DND-41 (cell line): ENCODE results near the gene CCDC85C.

Source experiments
- ATAC-seq: fragments of 200-7000 bp; cut with Tn5 transposase; 3 replicates; pipeline ENCODE4 v1.9.1; 2021; ENCODE audit warnings: low read depth; ENCODE audit not compliant: insufficient read depth
- DNase-seq: peaks from one replicate; pipeline ENCODE4 v3.0.0-alpha.2; 2020
- H2AFZ ChIP-seq: 2 replicates; pipeline ENCODE4 v1.6.0; 2012; ENCODE audit warnings: low read depth, low read length
- H3K27ac ChIP-seq: 2 replicates; pipeline ENCODE4 v1.5.1; 2012; ENCODE audit warnings: low read length, inconsistent platforms
- H3K27me3 ChIP-seq: fragments of 200-600 bp; sonication (generic); 2 replicates; pipeline ENCODE4 v1.6.0; 2012; ENCODE audit warnings: low read length, mild to moderate bottlenecking, inconsistent platforms; ENCODE audit not compliant: insufficient read depth, poor library complexity
- H3K36me3 ChIP-seq: 2 replicates; pipeline ENCODE4 v1.5.1; 2012; ENCODE audit warnings: low read length, inconsistent platforms; ENCODE audit not compliant: insufficient read depth
- H3K4me1 ChIP-seq: 2 replicates; pipeline ENCODE4 v1.5.1; 2012; ENCODE audit warnings: mild to moderate bottlenecking, low read length; ENCODE audit not compliant: insufficient read depth
- H3K4me2 ChIP-seq: 2 replicates; pipeline ENCODE4 v1.6.0; 2012; ENCODE audit warnings: mild to moderate bottlenecking, moderate library complexity, low read length, inconsistent platforms; ENCODE audit not compliant: insufficient read depth
- H3K4me3 ChIP-seq, 2 experiments: fragments of 200-600 bp in 1 of 2; shearing (Covaris generic) in 1 of 2; 2 replicates each; pipeline ENCODE4 v1.5.1; 2012 to 2016; ENCODE audit warnings: inconsistent platforms in 2 of 2, low read length in 2 of 2, mild to moderate bottlenecking in 2 of 2, low read depth in 1 of 2, moderate library complexity in 1 of 2
- H3K79me2 ChIP-seq: 2 replicates; pipeline ENCODE4 v1.6.0; 2012; ENCODE audit warnings: low read length, inconsistent platforms; ENCODE audit not compliant: insufficient read depth
- H3K9ac ChIP-seq: 2 replicates; pipeline ENCODE4 v1.6.0; 2012; ENCODE audit warnings: low read depth, mild to moderate bottlenecking, inconsistent platforms, low read length, moderate library complexity
- H3K9me3 ChIP-seq: 2 replicates; pipeline ENCODE4 v1.5.1; 2012; ENCODE audit warnings: low read length, moderate library complexity, mild to moderate bottlenecking, inconsistent platforms; ENCODE audit not compliant: insufficient read depth, severe bottlenecking
- H4K20me1 ChIP-seq: 2 replicates; pipeline ENCODE4 v1.6.0; 2012; ENCODE audit warnings: low read length; ENCODE audit not compliant: insufficient read depth
- CTCF ChIP-seq: IDR thresholded peaks from 2 replicates; pipeline ENCODE4 v1.5.1; 2012; ENCODE audit warnings: borderline replicate concordance, low read length, moderate library complexity, mild to moderate bottlenecking; ENCODE audit not compliant: poor library complexity, severe bottlenecking; ENCODE audit errors: extremely low read depth
- EZH2 ChIP-seq: IDR thresholded peaks from 3 replicates; pipeline ENCODE4 v1.6.1; 2012; ENCODE audit warnings: borderline replicate concordance, low read depth, mild to moderate bottlenecking, moderate library complexity, low read length, inconsistent platforms; ENCODE audit not compliant: severe bottlenecking

CCDC85C gene

GRCh38 chr14:99571303-99571986 is 32.6 kb downstream of the CCDC85C start:
- Histone ChIP-seq H3K27me3 (no peaks in the 10 kb centered on the region), H3K4me3 (no peak overlapping the region), H3K27ac (no peak overlapping the region), H4K20me1 (peaks cover 87% of the 10 kb centered on the region), H3K36me3 (no peaks in the 10 kb centered on the region), H3K9ac (no peak overlapping the region), H3K4me1 (no peaks in the 10 kb centered on the region), H3K79me2 (0 out of 2 replicates have a peak, but pooled peaks cover 3% of the 10 kb centered on the region), H2AFZ (no peak overlapping the region), H3K9me3 (no peaks in the 10 kb centered on the region), H3K4me2 (no peak overlapping the region)
- ATAC-seq: no peak
- no peak for DNase-seq
- TF ChIP-seq EZH2 (no peak), CTCF (no peak)

GRCh38 chr14:99570544-99571302 is 33.3 kb downstream of the CCDC85C start:
- H3K9me3 ChIP-seq: no peaks in the 10 kb centered on the region
- no peak overlapping the region for H3K4me3 ChIP-seq
- no peaks in the 10 kb centered on the region for H3K27me3 ChIP-seq
- peaks cover 86% of the 10 kb centered on the region for H4K20me1 ChIP-seq
- H3K4me2 ChIP-seq: no peak overlapping the region
- no peak overlapping the region for H3K27ac ChIP-seq
- 0 out of 2 replicates have a peak, but pooled peaks cover 3% of the 10 kb centered on the region for H3K79me2 ChIP-seq
- TF ChIP-seq CTCF: no peak
- TF ChIP-seq EZH2: no peak
- DNase-seq: no peak
- no peaks in the 10 kb centered on the region for H3K36me3 ChIP-seq
- ATAC-seq: no peak
- no peaks in the 10 kb centered on the region for H3K4me1 ChIP-seq
- no peak overlapping the region for H3K9ac ChIP-seq
- H2AFZ ChIP-seq: no peak overlapping the region

GRCh38 chr14:99569725-99570543 is 34.1 kb downstream of the CCDC85C start:
- H3K4me3 ChIP-seq: no peak overlapping the region
- H4K20me1 ChIP-seq: peaks cover 82% of the 10 kb centered on the region
- DNase-seq (no peak), ATAC-seq (no peak)
- no peaks in the 10 kb centered on the region for H3K36me3 ChIP-seq
- H3K9me3 ChIP-seq: no peaks in the 10 kb centered on the region
- no peak overlapping the region for H2AFZ ChIP-seq
- H3K9ac ChIP-seq: no peak overlapping the region
- no peak overlapping the region for H3K4me2 ChIP-seq
- H3K27me3 ChIP-seq: no peaks in the 10 kb centered on the region
- 0 out of 2 replicates have a peak, but pooled peaks cover 3% of the 10 kb centered on the region for H3K79me2 ChIP-seq
- H3K27ac ChIP-seq: no peak overlapping the region
- H3K4me1 ChIP-seq: no peaks in the 10 kb centered on the region
- no peak for TF ChIP-seq EZH2
- no peak for TF ChIP-seq CTCF
